ENCODE measurements around the gene KLHL30.

The KLHL30 gene

GRCh38 chr2:238132463-238133450, 5.7 kb upstream of the KLHL30 start:
- no peak for DNase-seq (ENCODE audit: low spot score)

GRCh38 chr2:238133499-238134392, 4.7 kb upstream of the KLHL30 start:
- DNase-seq (ENCODE audit: low spot score): no peak

- no peak for DNase-seq (ENCODE audit: low spot score)
Observed at GRCh38 chr2:238134393-238134785, 4.1 kb upstream of the KLHL30 start.

- DNase-seq (ENCODE audit: low spot score): no peak
Observed at GRCh38 chr2:238135601-238136150, 2.8 kb upstream of the KLHL30 start.

GRCh38 chr2:238136820-238137537, 1.5 kb upstream of the KLHL30 start:
- DNase-seq (ENCODE audit: low spot score): peak; percentile 36

GRCh38 chr2:238137885-238138284, 583 bp upstream of the KLHL30 start:
- no peak for DNase-seq (ENCODE audit: low spot score)

GRCh38 chr2:238139196-238140039, 950 bp downstream of the KLHL30 start:
- DNase-seq (ENCODE audit: low spot score): no peak

- no peak for DNase-seq (ENCODE audit: low spot score)
Observed at GRCh38 chr2:238140040-238140439, 1.6 kb downstream of the KLHL30 start.

GRCh38 chr2:238140721-238141540, 2.5 kb downstream of the KLHL30 start:
- no peak for DNase-seq (ENCODE audit: low spot score)

- DNase-seq (ENCODE audit: low spot score): no peak
Observed at GRCh38 chr2:238141541-238142318, 3.3 kb downstream of the KLHL30 start.

GRCh38 chr2:238142382-238143205, 4.1 kb downstream of the KLHL30 start:
- DNase-seq (ENCODE audit: low spot score): no peak

- DNase-seq (ENCODE audit: low spot score): peak; percentile 92
Observed at GRCh38 chr2:238143239-238143951, 4.9 kb downstream of the KLHL30 start.

GRCh38 chr2:238144262-238144661, 5.8 kb downstream of the KLHL30 start:
- DNase-seq (ENCODE audit: low spot score): no peak

- no peak for DNase-seq (ENCODE audit: low spot score)
Observed at GRCh38 chr2:238145046-238145445, 6.6 kb downstream of the KLHL30 start.

- DNase-seq (ENCODE audit: low spot score): no peak
Observed at GRCh38 chr2:238145851-238146250, 7.4 kb downstream of the KLHL30 start.

- DNase-seq (ENCODE audit: low spot score): no peak
Observed at GRCh38 chr2:238146884-238147544, 8.5 kb downstream of the KLHL30 start.

GRCh38 chr2:238148981-238149380, 10.5 kb downstream of the KLHL30 start:
- no peak for DNase-seq (ENCODE audit: low spot score)

Data from AG08395 (cell line).